Hematopoietic multipotent progenitor cell treated with erythropoietin and hydrocortisone succinate and interleukin-3 and kit ligand, for 17 days (in vitro differentiated cells): Measurements from ENCODE around the gene COL16A1.

Experiments used
- DNase-seq: peaks from one replicate; pipeline ENCODE4 v3.0.0-alpha.2; 2015; ENCODE audit warnings: low spot score

Gene COL16A1

GRCh38 chr1:31623365-31623764 is 80.5 kb downstream of the COL16A1 start:
- DNase-seq = no peak

- no peak for DNase-seq
Observed at GRCh38 chr1:31621847-31622730, 81.7 kb downstream of the COL16A1 start.

- DNase-seq = no peak
Observed at GRCh38 chr1:31621498-31621820, 82.4 kb downstream of the COL16A1 start.

GRCh38 chr1:31620631-31621497 is 83.0 kb downstream of the COL16A1 start:
- DNase-seq = no peak

GRCh38 chr1:31618916-31619846 is 84.6 kb downstream of the COL16A1 start:
- no peak for DNase-seq

DNA sequence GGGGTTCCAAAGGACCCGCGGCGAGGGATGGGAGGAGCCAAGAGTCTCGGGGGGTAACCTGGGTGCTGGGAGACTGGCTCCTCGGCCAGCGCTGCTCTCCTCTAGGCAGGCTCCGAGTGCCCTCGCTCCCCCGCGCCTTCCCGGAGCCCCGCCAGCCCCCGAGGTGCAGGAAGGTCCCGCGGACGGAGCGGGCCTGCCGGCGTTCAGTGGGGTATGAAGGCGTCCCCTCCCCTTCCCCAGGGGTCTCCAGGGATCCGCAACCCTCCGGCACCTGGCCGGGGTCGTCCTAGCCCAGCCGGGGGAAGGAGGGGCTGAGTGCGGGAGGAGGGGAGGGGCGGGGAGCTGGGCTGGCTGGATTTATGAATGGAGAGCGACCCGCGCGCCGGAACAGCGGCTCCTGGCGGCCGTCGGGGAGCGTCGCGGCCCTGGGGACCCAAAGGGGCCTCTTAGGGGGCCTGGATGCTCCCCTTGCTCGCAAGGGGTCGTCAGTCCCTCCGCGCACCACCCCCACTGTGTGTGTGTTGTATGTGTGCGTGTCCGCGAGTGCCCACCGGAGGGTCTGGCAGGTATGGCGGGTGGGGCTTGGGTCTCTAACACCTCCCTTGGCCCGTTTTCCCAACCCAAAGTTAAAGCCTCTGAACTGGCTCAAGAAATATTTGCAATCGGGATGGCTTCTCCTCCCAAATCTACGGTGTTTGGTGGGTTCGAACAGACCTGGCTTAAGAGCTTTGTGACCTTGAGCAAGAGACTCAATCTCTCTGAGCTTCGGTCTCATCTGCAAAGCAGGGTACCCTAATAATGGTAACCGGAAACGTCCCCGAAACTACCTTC is 85.7 kb downstream of the COL16A1 start:
- DNase-seq = no peak

DNA sequence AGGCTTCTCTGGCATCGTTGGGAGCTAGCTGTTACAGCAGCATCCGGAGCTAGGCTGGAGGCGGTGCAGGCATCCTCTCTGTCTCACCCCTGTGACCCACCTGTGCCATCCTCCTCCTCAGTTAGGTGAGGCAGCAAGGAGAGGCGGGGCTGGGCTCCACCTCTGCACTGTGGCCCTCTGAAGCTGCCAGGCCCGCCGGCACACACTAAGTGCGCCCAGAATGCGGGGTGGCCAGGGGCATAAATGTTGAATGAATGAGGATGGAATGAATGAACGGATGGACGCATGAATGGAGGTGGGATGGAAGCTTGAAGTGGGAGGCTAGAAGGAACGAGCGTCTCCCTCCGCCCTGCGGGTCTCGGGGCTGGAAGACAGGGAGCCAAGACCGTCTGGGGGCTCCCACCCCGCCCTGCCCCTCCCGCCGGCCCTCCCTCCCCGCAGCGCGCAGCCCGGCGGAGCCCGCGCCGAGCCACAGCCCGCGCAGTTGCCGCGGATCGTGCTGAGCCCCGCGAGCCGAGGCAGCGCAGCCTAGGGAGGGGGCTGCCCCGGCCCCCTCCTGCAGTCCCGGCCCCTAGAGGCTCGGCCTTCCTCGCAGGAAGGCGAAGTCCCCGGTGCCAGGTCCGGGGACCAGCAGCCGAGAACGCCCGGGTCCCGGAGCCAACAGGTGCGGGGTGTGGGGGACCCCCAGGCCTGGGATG is 86.5 kb downstream of the COL16A1 start, which contains the start of gene HCRTR1:
TSS of gene HCRTR1 (plus strand) at position 472 of the 698 bp plus-strand sequence. CDS start 1,504 bp downstream, outside the sequence.
- no peak for DNase-seq

DNA sequence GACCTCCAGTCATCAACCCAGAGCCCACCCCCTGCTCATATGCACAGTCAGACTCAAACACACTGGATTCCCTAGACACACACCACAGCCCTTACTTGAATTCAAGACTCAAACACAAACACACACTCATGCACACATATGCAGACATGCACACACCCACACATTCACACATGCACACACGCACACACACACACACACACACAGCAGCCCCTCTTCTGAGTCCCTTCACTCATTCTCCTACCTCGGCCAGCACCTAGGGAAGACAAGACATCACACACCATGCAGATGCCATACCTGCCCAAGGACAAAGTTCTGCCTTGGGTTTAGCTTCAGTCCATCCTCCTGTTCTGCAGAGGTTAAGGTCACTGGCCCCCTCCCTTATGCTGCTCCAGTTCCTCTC is 87.9 kb downstream of the COL16A1 start:
- DNase-seq = no peak

GRCh38 chr1:31615414-31615813 is 88.4 kb downstream of the COL16A1 start:
- no peak for DNase-seq

DNA sequence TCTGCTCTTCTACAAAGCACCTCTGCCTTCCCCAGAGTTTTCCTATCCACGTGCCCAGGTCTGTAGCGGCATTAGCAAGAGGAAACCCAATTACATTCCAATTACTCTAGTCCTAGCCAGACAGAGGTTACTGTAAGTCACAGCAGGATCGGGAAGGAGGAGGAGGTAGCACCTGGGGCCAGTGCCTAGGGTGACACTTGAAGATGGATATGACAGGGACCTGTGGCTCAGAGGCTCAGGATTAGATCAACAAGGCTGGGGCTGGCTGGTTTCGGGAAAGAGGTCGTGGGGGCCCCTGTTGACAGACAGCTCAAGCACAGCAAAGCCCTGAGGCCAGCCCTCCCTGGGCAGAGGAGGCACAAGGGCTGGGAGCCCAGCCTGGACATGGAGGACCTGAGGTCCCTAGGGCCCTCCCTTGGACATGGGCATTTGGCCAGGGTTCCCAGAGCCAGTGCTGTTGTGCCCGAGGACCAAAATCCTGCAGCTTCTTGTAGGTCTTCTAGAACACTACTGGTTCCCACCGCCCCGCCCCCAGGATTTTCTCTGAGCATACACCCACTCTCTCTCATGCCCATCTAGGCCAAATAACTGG is 89.3 kb downstream of the COL16A1 start:
- DNase-seq = no peak

DNA sequence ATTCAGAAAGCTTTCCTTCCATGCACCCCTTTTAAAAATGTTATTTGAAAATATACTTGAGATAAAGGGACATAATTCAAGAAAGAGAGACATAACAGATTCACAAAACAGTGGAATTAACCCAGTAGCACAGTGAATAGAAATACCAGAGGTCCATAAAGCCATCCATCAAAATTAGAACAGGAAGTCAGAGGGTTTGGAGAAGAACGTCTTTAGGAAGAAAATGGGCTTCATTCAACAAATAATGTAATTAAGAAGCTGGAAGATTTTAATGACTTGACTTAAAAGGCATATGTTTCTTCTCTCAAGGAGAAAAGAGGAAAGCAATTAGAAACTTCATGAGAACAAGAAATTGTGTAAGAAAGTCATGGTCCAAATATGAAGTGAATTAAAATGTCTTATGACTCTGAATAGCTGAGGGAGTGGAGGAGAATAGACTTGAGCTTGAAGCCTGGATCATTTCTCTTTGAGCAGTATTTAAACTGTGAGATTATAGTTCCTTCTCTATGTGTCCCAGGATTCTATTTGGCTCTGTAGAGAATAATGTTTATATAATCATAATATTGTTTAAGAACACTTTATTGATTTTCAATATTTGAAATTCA is 94.2 kb downstream of the COL16A1 start:
- no peak for DNase-seq

DNA sequence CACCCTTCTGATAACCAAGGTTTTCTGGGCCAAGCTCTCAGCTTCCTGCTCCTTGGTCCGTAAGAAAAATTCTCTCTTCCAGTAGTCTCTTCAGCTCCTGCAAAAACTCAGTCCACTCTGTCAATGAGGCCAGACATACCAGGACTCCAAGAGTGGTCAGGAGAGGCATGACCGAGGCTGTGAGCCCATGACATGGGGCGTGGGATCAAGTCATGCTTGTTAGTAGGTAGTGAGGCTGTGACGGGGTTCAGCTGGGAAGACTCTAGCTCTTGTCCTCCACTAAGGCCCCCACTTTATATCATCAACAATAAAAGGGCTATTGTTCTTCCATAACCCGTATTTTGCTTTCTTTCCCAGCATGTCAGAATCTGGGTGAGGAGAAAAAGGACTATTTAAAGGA is 96.5 kb downstream of the COL16A1 start:
- DNase-seq = no peak

DNA sequence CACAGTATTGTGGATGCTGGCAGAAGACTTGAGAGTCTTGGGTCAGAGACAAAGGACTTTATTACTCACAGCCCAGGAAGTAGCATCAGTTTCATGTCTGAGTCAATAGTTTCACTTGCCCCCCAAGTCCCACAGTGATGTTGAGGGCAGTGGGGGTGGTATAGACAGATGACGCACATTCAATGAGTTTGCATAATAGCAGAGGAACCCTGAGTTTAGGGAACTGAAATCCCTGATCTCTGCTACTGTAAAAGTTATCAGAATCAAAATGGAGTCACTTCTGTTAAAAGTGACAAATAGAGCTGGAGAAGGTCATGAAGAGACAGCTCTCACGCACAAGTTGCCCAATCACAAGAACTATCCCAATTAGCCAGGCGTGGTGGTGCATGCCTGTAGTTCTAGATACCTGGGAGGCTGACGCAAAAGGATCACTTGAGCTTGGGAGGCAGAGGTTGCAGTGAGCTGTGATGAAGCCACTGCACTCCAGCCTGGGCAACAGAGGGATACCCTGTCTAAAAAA is 97.8 kb downstream of the COL16A1 start:
- DNase-seq = no peak
